Osteoblast (primary cell): ENCODE measurements around the gene LATS1. TPM values are rescaled to one million over a fixed set of nuclear protein-coding genes. Genes with fewer than 3 reads are reported as not detected.
A peak's percentile ranks its signal among the peaks of the same experiment; 100 is the strongest.
"Not testable (repeated sequence)": the region's sequence is repeated elsewhere in the genome, so short reads cannot be mapped to it uniquely, and the experiment has no call there.

Experiments used
- DNase-seq: peaks from one replicate; pipeline ENCODE4 v3.0.0; 2011; ENCODE audit warnings: low spot score, mixed read lengths; ENCODE audit not compliant: insufficient read length; ENCODE audit errors: missing footprints
- H2AFZ ChIP-seq: 2 replicates; pipeline ENCODE4 v1.6.0; 2011; ENCODE audit warnings: mild to moderate bottlenecking, low read length
- H3K27ac ChIP-seq: 2 replicates; pipeline ENCODE4 v1.5.1; 2011; ENCODE audit warnings: mild to moderate bottlenecking, low read depth, low read length, moderate library complexity
- H3K27me3 ChIP-seq: 2 replicates; pipeline ENCODE4 v1.6.0; 2012; ENCODE audit warnings: mild to moderate bottlenecking, control low read depth, inconsistent platforms, low read length, moderate library complexity; ENCODE audit not compliant: insufficient read depth
- H3K36me3 ChIP-seq: 2 replicates; pipeline ENCODE4 v1.5.1; 2011; ENCODE audit warnings: mild to moderate bottlenecking, low read length, control low read depth, moderate library complexity; ENCODE audit not compliant: insufficient read depth
- H3K4me1 ChIP-seq: 2 replicates; pipeline ENCODE4 v1.5.1; 2011; ENCODE audit warnings: mild to moderate bottlenecking, low read length, control low read depth, moderate library complexity; ENCODE audit not compliant: insufficient read depth
- H3K4me2 ChIP-seq: 2 replicates; pipeline ENCODE4 v1.6.0; 2011; ENCODE audit warnings: mild to moderate bottlenecking, low read length; ENCODE audit not compliant: insufficient read depth
- H3K4me3 ChIP-seq: fragments of 200-600 bp; sonication (generic); 3 replicates; pipeline ENCODE4 v1.5.1; 2012; ENCODE audit warnings: mild to moderate bottlenecking, low read length, inconsistent platforms; ENCODE audit not compliant: insufficient read depth
- H3K79me2 ChIP-seq: 2 replicates; pipeline ENCODE4 v1.6.0; 2012; ENCODE audit warnings: mild to moderate bottlenecking, low read length, control low read depth, inconsistent platforms; ENCODE audit not compliant: insufficient read depth
- H3K9me3 ChIP-seq: 2 replicates; pipeline ENCODE4 v1.5.1; 2011; ENCODE audit warnings: low read depth, low read length, control low read depth
- H4K20me1 ChIP-seq: 2 replicates; pipeline ENCODE4 v1.6.0; 2012; ENCODE audit warnings: mild to moderate bottlenecking, low read length, control low read depth; ENCODE audit not compliant: insufficient read depth
- CTCF ChIP-seq: IDR thresholded peaks from 2 replicates; pipeline ENCODE4 v1.5.1; 2011; ENCODE audit warnings: mild to moderate bottlenecking, low read depth, low read length, moderate library complexity; ENCODE audit errors: extremely low read depth
- total RNA-seq: library from RNA; depleted of rRNA; stranded (reverse); fragments of >200 nt; gene quantifications from 2 replicates; pipeline ENCODE4 v1.2.3, GENCODE V29; 2012

Gene LATS1
- total RNA-seq, 1 donor, result 25.0 TPM

- H3K4me3 ChIP-seq, result no peak overlapping the region
- no peaks in the 10 kb centered on the region for H3K9me3 ChIP-seq
- H2AFZ ChIP-seq, result no peak overlapping the region
- peaks cover 21% of the 10 kb centered on the region for H4K20me1 ChIP-seq
- H3K79me2 ChIP-seq, result peaks cover 96% of the 10 kb centered on the region
- no peak for DNase-seq
- peaks cover 5% of the 10 kb centered on the region for H3K4me1 ChIP-seq
- no peak for TF ChIP-seq CTCF
- no peaks in the 10 kb centered on the region for H3K27me3 ChIP-seq
- H3K36me3 ChIP-seq, result peaks cover 12% of the 10 kb centered on the region
- H3K27ac ChIP-seq, result no peak overlapping the region
- no peak overlapping the region for H3K4me2 ChIP-seq
Measured at GRCh38 chr6:149756261-149756636, 38.3 kb upstream of the LATS1 start.

- Histone ChIP-seq H2AFZ (peak overlapping the region; percentile 29), H3K27me3 (no peaks in the 10 kb centered on the region), H3K36me3 (peaks cover 7% of the 10 kb centered on the region), H3K4me2 (no peak overlapping the region), H3K79me2 (peaks cover 97% of the 10 kb centered on the region), H3K27ac (no peak overlapping the region), H4K20me1 (peaks cover 23% of the 10 kb centered on the region), H3K9me3 (no peaks in the 10 kb centered on the region), H3K4me3 (no peak overlapping the region), H3K4me1 (peaks cover 8% of the 10 kb centered on the region)
- no peak for TF ChIP-seq CTCF
- no peak for DNase-seq
Measured at GRCh38 chr6:149755300-149756260, 37.7 kb upstream of the LATS1 start.

GRCh38 chr6:149754548-149754947, 36.6 kb upstream of the LATS1 start:
- Histone ChIP-seq H2AFZ (no peak overlapping the region), H3K4me1 (peaks cover 9% of the 10 kb centered on the region), H3K79me2 (peaks cover 97% of the 10 kb centered on the region), H4K20me1 (peaks cover 27% of the 10 kb centered on the region), H3K4me2 (no peak overlapping the region), H3K9me3 (no peaks in the 10 kb centered on the region), H3K27me3 (no peaks in the 10 kb centered on the region), H3K36me3 (no peaks in the 10 kb centered on the region), H3K4me3 (no peak overlapping the region), H3K27ac (no peak overlapping the region)
- no peak for TF ChIP-seq CTCF
- DNase-seq, result no peak

- H3K4me2 ChIP-seq, H3K4me3 ChIP-seq, H3K27ac ChIP-seq, H3K9me3 ChIP-seq, DNase-seq, H2AFZ ChIP-seq, H3K27me3 ChIP-seq, H3K36me3 ChIP-seq, H3K4me1 ChIP-seq: not testable (repeated sequence)
- H4K20me1 ChIP-seq, result peaks cover 27% of the 10 kb centered on the region
- H3K79me2 ChIP-seq, result peaks cover 86% of the 10 kb centered on the region
Measured at GRCh38 chr6:149753374-149753637, 35.4 kb upstream of the LATS1 start.
